Stimulated activated CD8-positive, alpha-beta memory T cell treated with anti-CD3 and anti-CD28 coated beads, Interleukin-4, amount 100 ng/mL, for 48 hours (primary cell): Measurements from ENCODE around the gene PXT1.
A peak's percentile ranks its signal among the peaks of the same experiment; 100 is the strongest.

Experiments
- DNase-seq: peaks from one replicate; pipeline ENCODE4 v3.0.0-alpha.2; 2020

PXT1 gene

DNA sequence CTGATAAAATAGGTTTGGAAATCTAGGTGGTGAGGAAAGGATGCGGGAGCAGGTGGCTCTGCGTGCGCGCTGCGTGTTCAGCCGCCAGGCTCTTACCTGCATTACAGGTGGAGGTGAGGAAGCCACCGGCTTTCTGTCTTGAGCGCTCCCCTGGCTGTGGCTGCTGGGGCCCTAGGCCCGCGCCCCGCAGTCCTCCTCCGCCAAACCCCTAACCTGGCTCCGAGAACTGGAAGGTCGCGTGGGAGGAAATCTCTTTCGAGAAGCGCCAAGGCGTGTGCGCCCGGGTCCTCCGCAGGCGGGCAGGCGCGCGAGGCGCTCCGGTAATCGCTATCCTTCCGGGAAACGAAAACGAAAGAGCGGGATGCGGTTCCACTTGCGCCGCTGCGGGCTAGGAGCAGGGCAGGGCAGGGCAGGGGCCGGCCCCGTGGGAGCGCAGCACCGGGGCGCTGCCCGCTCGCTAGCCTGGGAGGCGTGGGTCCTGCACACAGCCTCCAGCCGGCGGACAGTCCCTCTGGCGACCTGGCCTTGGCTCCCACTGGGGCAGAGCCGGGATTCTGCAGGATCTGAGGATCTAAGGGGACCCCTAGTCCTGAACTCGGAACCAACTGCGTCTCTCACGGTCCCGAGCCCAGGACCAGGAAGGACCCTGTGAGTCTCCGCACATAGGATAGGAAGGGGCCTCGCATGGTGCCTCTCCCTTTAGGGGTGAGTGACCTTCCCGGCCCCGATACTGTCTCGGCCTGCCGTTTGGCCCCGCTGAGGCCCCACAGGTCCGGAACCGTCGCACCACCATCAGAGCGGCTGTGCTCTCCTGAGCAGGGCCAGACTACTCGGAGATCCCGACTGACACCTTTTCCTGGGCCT is 55.0 kb downstream of the PXT1 start, which contains the start of gene ETV7:
TSS of gene ETV7 (minus strand) at position 230 of the 864 bp plus-strand sequence. CDS start at position 102, 128 bp downstream.
- peak; percentile 59 for DNase-seq

DNA sequence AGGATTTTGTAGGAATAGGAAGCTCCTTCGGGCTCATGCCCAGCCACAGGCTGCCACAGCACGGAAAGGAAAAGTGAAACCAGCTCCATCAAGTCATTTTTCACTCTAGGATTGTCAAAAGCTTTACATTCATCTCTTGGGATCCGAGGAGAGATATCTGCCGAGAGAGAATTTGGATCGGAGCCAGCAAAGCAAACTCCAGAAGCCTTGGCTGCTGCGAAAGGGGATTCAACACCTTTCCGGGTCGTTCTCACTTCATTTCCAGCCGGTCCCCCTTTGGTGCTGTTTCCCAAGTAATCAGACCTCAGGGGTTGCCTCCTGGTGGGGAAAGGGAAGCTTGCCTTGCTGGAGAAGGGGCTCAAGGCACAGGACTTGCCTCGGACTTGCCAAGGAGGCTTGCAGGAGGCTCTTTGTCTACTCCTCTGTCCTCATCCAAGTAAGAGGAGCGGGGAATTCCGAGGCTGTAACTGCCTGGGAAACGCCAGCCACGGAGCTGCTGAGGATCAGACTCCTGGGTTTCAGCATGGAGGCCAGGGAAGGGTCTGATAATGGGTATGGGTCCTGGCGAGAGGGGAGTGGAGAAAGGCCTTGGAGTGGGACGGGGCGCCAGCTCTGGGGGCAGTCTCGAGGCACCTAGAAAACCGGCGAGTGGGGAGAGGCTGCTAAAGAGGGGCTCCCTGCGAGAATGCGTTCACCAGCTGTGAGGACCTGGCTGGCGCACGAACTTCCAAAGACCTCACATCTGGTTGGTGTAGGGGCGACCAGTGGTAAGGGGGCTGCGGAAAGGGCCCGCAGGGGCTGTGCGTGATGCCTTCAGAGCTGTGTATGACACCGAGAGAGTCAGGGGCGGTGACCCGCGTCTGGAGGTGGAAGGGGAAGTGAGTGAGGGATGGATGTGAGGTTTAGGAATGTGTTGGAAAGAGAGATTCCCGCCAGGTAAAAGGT is 55.9 kb downstream of the PXT1 start:
- peak; percentile 27 for DNase-seq

DNA sequence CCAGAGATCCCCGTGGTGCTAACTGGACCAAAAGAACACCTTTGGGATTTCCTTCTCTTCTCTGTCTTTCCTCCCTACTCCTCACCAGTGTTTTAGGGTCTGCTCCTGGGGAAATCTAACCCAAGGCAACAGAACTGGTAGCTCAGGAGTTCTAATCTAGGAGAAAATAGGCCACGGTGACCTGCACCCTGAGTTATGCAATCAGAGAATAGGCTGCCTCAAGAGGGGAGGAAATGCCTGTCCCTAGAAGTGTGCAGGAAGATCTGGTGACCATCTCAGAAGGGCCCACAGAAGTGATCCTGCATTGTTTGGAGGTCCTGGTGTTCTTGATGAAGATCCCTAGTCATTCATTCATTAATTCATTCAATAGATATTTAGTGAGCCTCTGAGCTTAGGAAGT is 58.6 kb downstream of the PXT1 start:
- DNase-seq, result no peak

DNA sequence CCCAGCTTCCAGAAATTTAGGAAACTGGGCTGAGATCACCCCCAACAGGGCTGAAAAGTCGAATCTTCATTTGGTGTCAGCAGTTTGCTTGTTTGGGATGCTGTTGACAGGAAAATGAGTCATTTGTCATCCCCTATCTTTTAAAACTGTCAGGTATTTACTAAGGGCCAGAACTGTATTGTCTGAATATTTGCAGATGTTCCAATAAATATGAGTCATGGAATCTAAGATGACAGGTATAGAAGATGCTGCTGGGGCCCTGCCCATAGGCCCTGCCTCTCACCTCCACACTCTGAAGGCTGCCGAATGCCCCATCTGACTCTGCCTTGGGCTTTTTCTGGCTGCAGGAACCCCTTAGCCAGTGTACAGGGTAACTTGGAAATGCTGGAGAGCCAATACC is 59.0 kb downstream of the PXT1 start:
- DNase-seq, result no peak

DNA sequence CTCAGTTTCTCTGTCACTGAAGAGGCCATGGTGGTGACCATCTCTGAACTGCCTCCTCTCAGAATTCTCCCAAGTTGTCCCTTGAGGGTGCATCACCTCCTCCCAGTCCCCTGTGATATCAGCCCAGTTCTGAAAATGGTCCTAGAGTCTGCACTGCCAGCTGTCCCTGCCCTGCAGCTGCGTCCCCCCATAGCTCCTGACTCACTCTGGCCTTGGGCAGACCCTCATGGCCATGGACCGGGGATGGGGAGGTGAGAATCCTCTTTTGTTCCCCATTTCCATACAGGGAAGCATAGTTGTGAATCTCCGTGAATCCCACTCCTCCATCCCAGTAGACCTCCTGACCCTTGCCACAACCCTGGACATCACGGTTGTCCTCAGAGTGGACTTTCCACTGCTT is 59.7 kb downstream of the PXT1 start:
- DNase-seq, result no peak

DNA sequence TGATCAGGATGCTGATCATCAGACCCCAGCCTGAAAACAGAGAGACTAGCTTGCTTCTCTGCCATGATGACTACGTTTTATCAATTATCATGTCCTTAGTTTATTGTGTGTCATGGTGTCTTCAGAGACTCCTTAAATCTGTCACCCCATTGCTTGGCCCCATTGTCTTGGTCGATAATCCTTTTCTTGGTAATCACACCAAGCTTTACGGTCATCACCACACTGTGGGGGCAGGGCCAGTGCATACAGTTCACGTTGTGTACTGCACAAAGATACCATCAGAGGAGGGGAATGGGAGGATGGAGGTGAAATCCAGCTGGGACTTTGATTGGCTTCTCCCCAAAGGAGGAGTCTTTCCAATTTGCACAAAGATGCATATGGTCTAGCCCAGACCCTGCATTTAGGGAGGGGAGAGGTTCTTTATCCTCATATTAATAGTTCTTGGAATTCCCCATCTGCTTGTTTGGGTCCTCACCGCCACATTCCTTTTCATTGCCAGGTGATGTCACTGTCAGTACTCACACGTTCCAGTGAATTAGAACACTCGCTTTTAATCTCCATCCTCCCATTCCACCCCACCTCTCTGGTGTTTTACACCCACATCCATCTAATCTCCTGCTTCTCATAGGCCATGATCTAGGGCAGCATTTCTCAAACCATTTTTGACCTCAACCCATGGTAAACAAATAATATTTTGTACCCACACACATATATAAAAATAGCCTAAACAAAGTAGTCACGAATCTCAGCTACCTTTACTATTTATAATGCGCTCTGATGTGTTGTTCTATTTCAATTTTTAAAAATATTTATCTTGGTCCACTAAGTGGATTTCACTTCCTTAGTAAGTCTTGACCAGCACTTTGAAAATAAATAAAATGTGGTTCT is 60.9 kb downstream of the PXT1 start:
- DNase-seq, result no peak

DNA sequence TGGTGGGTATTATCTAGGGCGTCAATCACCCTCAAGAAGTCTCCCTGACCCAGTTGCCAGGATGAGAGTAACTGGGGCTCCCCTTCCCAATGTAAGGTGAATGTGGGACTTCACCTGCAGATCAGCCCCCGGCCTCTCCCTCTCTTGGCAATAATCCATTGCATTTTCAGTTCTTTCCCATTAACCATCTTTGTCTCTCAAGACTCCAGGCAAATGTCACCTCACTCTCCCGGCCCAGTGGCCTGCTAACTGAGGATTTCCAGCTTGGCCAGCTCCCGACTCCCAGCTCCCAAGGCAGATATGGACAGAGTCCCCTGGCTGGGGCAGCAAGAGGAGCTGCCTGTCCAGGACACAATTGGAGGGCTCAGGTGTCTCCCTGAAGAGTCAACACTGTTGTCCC is 62.5 kb downstream of the PXT1 start:
- DNase-seq, result no peak

DNA sequence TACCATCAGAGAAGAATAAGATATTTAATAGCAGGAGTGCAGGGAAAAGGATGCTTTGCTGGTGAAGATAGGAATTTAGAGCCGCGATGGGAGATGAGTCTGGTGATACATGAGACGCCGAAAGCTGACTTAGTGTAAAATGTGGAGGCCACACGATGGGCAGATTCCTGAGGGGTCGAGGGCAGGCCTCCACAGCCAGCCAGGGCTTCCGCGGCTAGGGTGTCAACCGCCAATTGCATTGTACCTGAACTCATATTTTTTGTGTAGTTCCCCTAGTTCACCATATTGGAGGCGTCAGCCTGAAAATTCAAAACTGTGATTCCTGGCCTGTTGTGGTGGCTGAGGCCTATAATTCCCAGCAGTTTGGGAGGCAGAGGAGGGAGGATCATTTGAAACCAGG is 63.7 kb downstream of the PXT1 start:
- no peak for DNase-seq

DNA sequence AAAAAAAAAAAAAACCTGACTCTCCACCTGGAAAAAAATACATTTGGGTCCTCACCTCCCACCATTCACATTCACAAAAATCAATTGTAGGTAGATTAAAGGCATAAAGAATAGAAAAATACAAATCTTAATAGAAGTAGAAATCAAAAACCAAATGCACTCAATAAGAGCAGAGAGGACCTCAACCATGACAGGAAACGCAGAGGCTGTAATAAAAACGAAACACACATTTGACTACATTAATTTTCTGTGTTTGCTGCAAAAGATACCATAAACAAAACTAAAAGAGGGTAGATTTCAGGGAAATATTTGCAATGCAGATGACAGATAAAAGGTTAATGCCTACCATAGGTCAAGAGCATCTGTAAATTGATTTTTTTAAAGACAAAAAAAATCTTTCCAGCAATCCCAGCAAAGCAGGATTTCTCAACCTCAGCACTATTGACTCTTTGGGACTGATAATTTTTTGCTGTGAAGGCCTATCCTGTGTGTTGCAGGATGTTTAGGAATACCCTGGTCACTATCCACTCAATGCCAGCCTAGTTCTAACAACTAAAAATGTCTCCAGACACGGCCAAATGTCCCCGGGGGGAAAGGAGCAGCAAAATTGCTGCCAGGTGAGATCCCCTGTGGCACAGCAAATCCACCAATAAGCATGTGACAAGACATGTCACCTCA is 64.3 kb downstream of the PXT1 start:
- no peak for DNase-seq

DNA sequence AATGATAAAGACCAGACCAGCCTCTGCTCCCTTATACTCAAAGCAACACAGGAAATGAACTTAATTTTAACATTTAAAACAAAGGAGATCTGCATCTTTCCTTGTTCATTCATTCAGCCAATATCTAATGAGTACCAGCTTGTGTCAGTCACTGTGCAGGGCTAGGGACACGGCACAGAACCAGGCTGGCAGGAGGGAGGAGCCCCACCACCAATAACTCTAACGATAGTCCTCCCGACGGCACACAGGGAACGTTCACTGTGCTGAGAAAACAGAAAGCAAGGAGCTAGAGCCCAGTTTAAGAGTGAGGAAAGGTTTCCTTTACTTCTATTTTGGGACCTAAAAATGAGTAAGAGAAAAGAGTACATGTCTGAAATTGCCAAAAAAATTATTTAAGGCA is 65.1 kb downstream of the PXT1 start:
- DNase-seq, result no peak

DNA sequence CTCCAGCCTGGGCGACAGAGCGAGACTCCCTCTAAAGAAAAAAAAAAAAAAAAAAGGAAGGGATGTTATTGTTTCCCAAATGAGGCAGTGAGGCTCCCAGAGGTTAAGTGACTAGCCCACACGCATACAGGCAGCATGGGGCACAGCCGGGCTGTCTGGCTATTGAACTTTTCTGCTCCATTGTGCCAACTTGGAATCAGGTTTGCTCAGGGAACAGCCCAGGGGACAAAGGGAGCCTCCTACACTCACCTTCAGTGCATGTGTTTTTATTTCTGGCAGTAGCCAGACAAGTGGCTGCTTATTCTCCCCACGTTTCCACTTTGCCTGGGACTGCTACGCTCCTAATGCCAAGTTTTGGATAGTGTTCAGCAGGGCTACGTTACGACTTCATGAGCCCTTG is 65.9 kb downstream of the PXT1 start:
- no peak for DNase-seq

DNA sequence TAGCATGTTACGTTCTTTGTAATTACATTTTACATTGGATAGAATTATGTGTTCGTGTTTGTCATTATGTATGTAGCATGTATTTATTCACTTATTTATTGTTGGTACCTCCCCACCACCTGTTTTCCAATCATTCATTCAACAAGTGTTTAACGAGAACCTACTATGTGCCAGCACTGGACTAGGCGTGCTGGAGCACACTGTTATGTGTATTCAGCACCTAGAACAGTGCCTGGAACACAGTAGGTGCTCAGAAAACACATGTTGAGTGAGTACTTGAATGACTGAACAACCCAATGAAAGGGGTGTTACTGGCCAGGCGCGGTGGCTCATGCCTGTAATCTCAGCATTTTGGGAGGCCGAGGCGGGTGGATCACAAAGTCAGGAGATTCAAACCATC is 66.5 kb downstream of the PXT1 start:
- no peak for DNase-seq

DNA sequence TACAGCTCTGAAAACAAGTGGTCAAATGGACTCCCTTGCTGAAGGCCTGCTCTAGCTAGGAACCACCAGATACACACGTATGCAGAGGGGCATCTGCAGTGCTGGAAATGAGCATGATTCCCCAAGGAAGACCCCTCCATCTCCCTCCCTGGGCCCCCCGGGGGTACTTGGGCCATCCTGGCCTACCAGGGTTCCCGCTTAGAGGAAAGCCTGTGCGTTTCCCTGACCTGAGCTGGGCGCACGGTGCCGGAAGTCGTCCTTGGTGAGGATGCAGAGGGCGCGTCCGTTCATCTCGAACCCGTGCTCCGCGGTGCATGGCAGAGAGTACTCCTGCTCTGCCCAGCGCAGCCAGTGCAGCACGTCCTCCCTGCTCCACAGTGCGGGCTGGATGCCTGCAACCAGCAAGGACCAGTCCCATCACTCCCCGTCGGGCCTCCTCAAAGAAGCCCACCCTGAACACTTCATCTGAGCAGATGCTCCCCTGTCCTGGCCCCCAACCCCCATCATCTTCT is 67.0 kb downstream of the PXT1 start:
- no peak for DNase-seq

DNA sequence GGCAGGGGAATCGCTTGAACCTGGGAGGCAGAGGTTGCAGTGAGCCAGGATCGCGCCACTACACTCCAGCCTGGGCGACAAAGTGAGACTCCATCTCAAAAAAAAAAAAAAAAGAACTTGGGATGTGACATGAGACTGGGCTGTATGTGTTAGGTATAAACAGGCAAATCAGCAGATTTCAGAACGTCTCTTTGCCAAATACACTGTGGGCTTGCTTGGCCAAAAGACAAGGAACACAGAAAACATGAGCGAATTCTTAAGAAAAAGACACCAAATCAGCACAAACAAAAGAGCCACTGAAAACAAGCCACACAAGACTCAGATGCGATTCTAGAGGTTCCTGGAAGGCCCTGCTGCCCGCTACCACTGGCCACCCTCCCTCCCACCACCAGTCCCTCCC is 67.7 kb downstream of the PXT1 start:
- no peak for DNase-seq

DNA sequence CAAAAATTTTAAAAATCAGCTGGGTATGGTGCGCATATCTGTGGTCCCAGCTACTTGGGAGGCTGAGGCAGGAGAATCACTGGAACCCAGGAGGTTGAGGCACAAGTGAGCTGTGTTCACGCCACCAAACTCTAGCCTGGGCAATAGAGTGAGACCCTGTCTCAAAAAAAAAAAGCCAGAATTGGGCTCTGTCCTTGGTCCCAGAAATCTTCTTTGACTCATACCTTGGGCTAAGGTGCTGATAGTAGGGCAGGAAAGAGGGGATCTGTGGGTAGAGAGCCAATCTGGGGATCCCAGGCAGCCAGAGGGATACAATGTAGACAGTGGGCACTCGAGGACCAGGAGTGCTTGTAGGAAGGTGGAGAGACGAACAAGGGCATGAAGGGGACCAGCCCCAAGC is 68.5 kb downstream of the PXT1 start:
- no peak for DNase-seq

DNA sequence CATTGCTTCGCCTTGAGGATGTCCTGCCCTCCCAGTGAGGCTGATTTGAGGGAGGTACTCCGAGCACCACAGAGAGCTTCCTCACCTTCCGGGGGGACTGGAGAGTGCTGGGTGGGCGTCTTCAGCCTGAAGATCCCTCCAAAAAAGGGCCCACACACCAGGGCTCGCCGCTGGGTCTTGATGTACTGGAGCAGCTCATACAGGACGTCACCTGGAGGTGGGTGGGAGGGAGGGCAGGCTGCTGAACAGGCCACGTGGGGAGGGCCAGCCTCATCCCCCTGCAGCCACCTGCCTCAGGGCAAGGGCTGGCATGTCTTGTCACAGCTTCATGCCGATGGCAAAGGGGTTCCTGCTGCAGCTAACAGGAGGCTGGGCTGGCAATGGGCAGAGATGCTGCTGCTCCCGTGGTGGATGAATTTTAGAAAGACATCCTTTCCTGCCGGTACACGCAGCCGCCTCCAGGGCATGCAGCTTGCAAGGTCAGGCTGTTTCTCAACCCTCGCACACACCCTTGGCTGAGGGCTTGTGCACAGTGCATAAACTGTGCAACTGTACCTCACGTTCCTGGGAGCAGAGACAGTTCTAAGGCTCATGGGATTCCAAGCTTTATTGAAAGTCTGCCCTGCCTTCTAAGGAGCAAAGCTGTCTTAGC is 69.2 kb downstream of the PXT1 start:
- DNase-seq, result no peak

DNA sequence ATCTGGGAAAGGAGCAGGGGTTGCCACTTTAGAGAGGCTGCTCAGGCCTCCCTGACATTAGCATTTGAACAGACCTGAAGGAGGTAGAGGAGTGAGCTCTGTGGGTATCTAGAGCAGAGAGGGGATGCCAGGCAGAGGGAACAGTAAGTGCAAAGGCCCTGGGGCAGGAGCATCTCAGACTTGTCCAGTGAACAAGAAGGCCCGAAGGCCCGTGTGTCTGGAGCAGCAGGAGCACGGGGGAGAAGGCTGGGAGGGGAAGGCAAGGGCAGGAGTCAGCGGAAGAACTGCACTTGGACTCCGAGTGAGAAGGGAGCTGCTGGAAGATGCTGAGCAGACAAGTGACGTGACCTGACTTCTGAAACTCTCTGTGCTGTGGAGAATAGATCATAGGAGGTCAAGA is 70.6 kb downstream of the PXT1 start:
- no peak for DNase-seq

DNA sequence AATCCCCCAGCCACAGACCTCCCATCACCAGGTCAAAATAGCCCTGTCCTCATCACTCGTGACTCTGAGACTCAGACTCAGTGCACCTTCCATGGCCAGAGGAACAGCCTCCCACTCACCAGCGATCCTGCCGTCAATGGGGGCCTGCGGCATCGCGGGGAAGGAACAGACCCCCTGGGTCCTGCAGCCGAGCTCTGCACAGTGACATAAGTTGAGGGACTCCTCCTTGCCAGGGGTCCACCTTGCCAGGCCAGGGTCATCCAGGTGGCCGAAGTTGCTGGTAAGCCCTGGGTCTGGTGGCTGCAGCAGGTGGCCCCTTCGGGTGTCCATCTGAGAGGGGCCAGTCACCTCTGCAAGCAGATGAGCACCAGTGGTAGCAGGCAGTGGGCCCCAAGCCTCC is 71.4 kb downstream of the PXT1 start:
- DNase-seq, result no peak

DNA sequence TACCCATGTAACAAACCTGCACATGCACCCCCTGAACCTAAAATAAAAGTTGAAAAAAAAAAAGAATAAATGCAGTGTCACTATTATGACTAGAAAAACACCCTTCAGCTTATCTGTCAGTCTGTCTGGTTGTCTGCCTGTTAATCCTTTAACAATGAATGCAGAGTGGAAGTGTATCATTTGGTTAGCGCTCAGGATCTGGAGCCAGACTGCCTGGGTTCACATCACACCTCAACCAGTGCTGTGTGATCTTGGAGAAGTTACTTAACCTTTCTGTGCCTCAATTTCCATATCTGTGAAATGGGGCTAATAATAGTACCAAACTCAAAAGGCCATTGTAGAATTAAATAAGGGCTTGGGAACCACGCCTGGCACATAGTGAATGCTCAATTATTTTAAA is 72.0 kb downstream of the PXT1 start:
- DNase-seq, result no peak

DNA sequence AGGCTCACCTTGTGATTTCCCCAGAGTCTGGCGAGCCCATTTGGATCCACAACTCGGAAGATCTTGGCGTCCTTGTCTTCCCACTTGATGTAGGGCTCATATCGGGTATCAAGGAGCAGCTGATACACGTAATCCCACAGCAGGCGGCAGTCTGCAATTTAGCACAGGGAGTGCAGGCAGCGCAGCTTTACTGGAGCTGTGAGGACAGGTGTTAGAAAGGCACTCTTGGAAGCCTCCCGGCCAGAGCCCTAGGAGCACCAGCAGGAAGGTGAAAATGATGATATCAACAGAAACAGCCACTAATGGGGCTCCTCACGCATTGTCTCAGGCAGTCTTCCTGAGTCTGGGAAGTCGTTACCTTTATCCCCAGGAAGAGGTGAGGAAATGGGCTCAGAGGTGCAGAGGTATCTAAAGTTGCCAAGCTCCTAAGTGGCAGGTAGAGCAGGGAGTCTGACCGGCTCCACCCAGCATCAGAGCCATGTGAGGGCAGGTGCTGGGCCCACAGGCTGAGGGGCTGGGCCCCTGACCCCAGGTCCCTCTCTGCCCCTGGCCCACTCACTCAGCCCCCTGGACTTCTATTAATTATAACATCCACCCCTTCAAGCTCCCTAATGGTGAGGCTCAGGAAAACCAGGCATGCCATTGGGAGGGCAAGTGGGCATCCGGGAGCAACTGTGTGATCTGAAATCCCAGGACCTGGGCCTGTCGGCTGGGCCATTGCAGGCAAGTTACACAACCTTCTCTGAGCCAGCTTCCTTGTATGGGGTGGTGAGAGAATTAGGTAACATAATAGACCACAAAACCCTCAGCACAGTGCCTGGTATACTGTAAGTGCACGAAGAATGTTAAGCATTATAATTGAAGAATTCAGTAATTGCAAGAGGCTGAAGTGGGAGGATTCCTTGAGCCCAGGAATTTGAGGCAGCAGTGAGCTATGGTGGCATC is 73.5 kb downstream of the PXT1 start:
- DNase-seq, result no peak
